K562 (cell line): Measurements from ENCODE around the gene DNAL4. TPM values are rescaled to one million over a fixed set of nuclear protein-coding genes. Genes with fewer than 3 reads are reported as not detected.

Source experiments
- DIDO1 ChIP-seq: fragments of 450-650 bp; IDR thresholded peaks from 2 replicates; pipeline ENCODE4 v1.6.1; 2016; ENCODE audit warnings: low read depth, missing biosample characterization, missing genetic modification characterization
- E2F8 ChIP-seq: fragments of 450-650 bp; IDR thresholded peaks from 2 replicates; pipeline ENCODE4 v1.7.1; 2018; ENCODE audit warnings: mild to moderate bottlenecking, low read depth; ENCODE audit not compliant: partially characterized antibody
- EGR1 ChIP-seq: fragments of 450-650 bp; conservative IDR thresholded peaks from 2 replicates; pipeline ENCODE4 v1.6.1; 2017; ENCODE audit warnings: mild to moderate bottlenecking
- KAT8 ChIP-seq: fragments of 450-650 bp; IDR thresholded peaks from 2 replicates; pipeline ENCODE4 v1.6.1; 2016; ENCODE audit warnings: low read depth, mild to moderate bottlenecking
- MCM5 ChIP-seq: fragments of 450-650 bp; IDR thresholded peaks from 2 replicates; pipeline ENCODE4 v1.6.1; 2016; ENCODE audit warnings: low read depth
- PCBP2 ChIP-seq: fragments of 200-400 bp; formaldehyde crosslinking; IDR thresholded peaks from 2 replicates; pipeline ENCODE4 v1.6.1; 2018; ENCODE audit warnings: low read length, low read depth, mild to moderate bottlenecking, moderate library complexity; ENCODE audit not compliant: poor library complexity, severe bottlenecking
- POU5F1 ChIP-seq: fragments of 150-350 bp; IDR thresholded peaks from 2 replicates; pipeline ENCODE4 v1.6.1; 2014; ENCODE audit warnings: borderline replicate concordance, low read length, low read depth, mild to moderate bottlenecking; ENCODE audit not compliant: partially characterized antibody
- PPARD ChIP-seq: fragments of 250-450 bp; sonication (Bioruptor Pico); IDR thresholded peaks from 2 replicates; pipeline ENCODE4 v1.8.0; 2022; ENCODE audit warnings: inconsistent platforms, mild to moderate bottlenecking, moderate library complexity
- RBM39 ChIP-seq: fragments of 200-400 bp; formaldehyde crosslinking; optimal IDR thresholded peaks from 2 replicates; pipeline ENCODE3; 2018; ENCODE audit warnings: low read depth, low read length
- SOX6 ChIP-seq: fragments of 450-650 bp; IDR thresholded peaks from 2 replicates; pipeline ENCODE4 v1.6.1; 2014; ENCODE audit warnings: mild to moderate bottlenecking
- SRSF9 ChIP-seq: fragments of 200-400 bp; formaldehyde crosslinking; IDR thresholded peaks from 2 replicates; pipeline ENCODE4 v1.6.1; 2017; ENCODE audit warnings: low read depth, low read length, borderline replicate concordance
- ZBTB26 ChIP-seq: fragments of 450-650 bp; formaldehyde crosslinking; IDR thresholded peaks from 2 replicates; pipeline ENCODE4 v1.4.0; 2022; ENCODE audit warnings: missing genetic modification characterization
- ZBTB8A ChIP-seq: fragments of 450-650 bp; IDR thresholded peaks from 2 replicates; pipeline ENCODE4 v1.6.1; 2018; ENCODE audit warnings: mild to moderate bottlenecking, moderate library complexity; ENCODE audit not compliant: partially characterized antibody
- ZNF134 ChIP-seq: fragments of 250-450 bp; sonication (Bioruptor Pico); conservative IDR thresholded peaks from 2 replicates; pipeline ENCODE4 v1.4.0; 2020
- ZNF75A ChIP-seq: fragments of 450-650 bp; formaldehyde crosslinking; IDR thresholded peaks from 2 replicates; pipeline ENCODE4 v1.4.0; 2020; ENCODE audit warnings: mild to moderate bottlenecking
- ZNF76 ChIP-seq: fragments of 250-450 bp; sonication (Bioruptor Pico); IDR thresholded peaks from 2 replicates; pipeline ENCODE4 v1.4.0; 2020; ENCODE audit warnings: mild to moderate bottlenecking, moderate library complexity, borderline replicate concordance
- polyA plus RNA-seq, 8 experiments: library from polyadenylated mRNA; depleted of rRNA in 4 of 8; stranded (reverse) in 5 of 8; unstranded in 3 of 8; fragments of >200 nt; fragmentation: Nextera tagmentation in 2 of 8; fragmentation: Illumina TruSeq in 1 of 8; extraction: Ambion mirVana in 2 of 8; extraction: Trizol in 1 of 8; gene quantifications; 2 replicates each; pipeline versions ENCODE4 v1.2.1 to v1.2.3, GENCODE V29; 2011 to 2014; ENCODE audit warnings: inconsistent platforms in 1 of 8, missing spikeins in 1 of 8
- total RNA-seq, 7 experiments: library from RNA; depleted of rRNA in 6 of 7; stranded (reverse); fragments of >200 nt in 6 of 7; fragmentation: Illumina TruSeq in 2 of 7; extraction: Trizol in 2 of 7; gene quantifications; 2 replicates each; pipeline versions ENCODE4 v1.2.1 to v1.2.3, GENCODE V29; 2011 to 2021; ENCODE audit warnings: low replicate concordance in 1 of 7

Gene DNAL4
- total and polyA plus RNA-seq, 9 of the 15 experiments (the other 6 are each of a cell fraction or from before 2014, with no cell fraction given) = 0.20 to 9.4 (median 5.2) TPM

GRCh38 chr22:38755155-38755910 is 38.6 kb downstream of the DNAL4 start (continued):
- TF ChIP-seq RBM39 (no peak), E2F8 (no peak), ZNF134 (no peak), EGR1 (no peak), ZNF75A (CRISPR knock-in tag) (no peak), ZBTB8A (no peak), PPARD (CRISPR knock-in tag) (no peak), PCBP2 (no peak), DIDO1 (tag) (no peak), ZBTB26 (CRISPR knock-in tag) (no peak), MCM5 (no peak), SOX6 (no peak), KAT8 (no peak), ZNF76 (CRISPR knock-in tag) (no peak), POU5F1 (no peak), SRSF9 (no peak)
